ENCODE results near the gene MARCO. TPM values are rescaled to one million over a fixed set of nuclear protein-coding genes. Genes with fewer than 3 reads are reported as not detected.
"Not testable (repeated sequence)": the region's sequence is repeated elsewhere in the genome, so short reads cannot be mapped to it uniquely, and the experiment has no call there.

Gene MARCO
- total and polyA plus RNA-seq, 2 donors: 0.42 to 21.7 TPM

- Histone ChIP-seq H3K36me3 (ENCODE audit: insufficient read depth) (no peaks in the 10 kb centered on the region), H3K4me3 (ENCODE audit: low read depth, low read length) (no peak overlapping the region), H3K4me1 (ENCODE audit: insufficient read depth) (no peaks in the 10 kb centered on the region), H3K27ac (ENCODE audit: low read depth) (no peak overlapping the region)
- no peak for DNase-seq (ENCODE audit: extremely low spot score)
- 27% methylated on average over 2 of the region's 2 CpGs for WGBS
These were observed 47.5 kb downstream of the MARCO start for GRCh38 chr2:118989481-118989880.

GRCh38 chr2:118990757-118991545, 49.0 kb downstream of the MARCO start:
- Histone ChIP-seq H3K4me1 (ENCODE audit: insufficient read depth) (no peaks in the 10 kb centered on the region), H3K27ac (ENCODE audit: low read depth) (no peak overlapping the region), H3K36me3 (ENCODE audit: insufficient read depth) (no peaks in the 10 kb centered on the region), H3K4me3 (ENCODE audit: low read depth, low read length) (no peak overlapping the region)
- DNase-seq (ENCODE audit: extremely low spot score): no peak
- 71% methylated on average over 10 of the region's 10 CpGs for WGBS

GRCh38 chr2:118991554-118991953, 49.6 kb downstream of the MARCO start:
- H3K27ac ChIP-seq (ENCODE audit: low read depth): no peak overlapping the region
- no peaks in the 10 kb centered on the region for H3K4me1 ChIP-seq (ENCODE audit: insufficient read depth)
- H3K4me3 ChIP-seq (ENCODE audit: low read depth, low read length): no peak overlapping the region
- no peaks in the 10 kb centered on the region for H3K36me3 ChIP-seq (ENCODE audit: insufficient read depth)
- WGBS: 85% methylated on average over 1 of the region's 1 CpG
- no peak for DNase-seq (ENCODE audit: extremely low spot score)

- H3K4me3 ChIP-seq (ENCODE audit: low read depth, low read length): no peak overlapping the region
- no peak for DNase-seq (ENCODE audit: extremely low spot score)
- H3K27ac ChIP-seq (ENCODE audit: low read depth): no peak overlapping the region
- WGBS: 83% methylated on average over 13 of the region's 13 CpGs
- H3K36me3 ChIP-seq (ENCODE audit: insufficient read depth): no peaks in the 10 kb centered on the region
- no peaks in the 10 kb centered on the region for H3K4me1 ChIP-seq (ENCODE audit: insufficient read depth)
These were observed 50.9 kb downstream of the MARCO start for GRCh38 chr2:118992740-118993391.

- DNase-seq (ENCODE audit: extremely low spot score): no peak
- no peaks in the 10 kb centered on the region for H3K4me1 ChIP-seq (ENCODE audit: insufficient read depth)
- no peak overlapping the region for H3K4me3 ChIP-seq (ENCODE audit: low read depth, low read length)
- 83% methylated on average over 4 of the region's 4 CpGs for WGBS
- H3K27ac ChIP-seq (ENCODE audit: low read depth): no peak overlapping the region
- H3K36me3 ChIP-seq (ENCODE audit: insufficient read depth): no peaks in the 10 kb centered on the region
These were observed 51.4 kb downstream of the MARCO start for GRCh38 chr2:118993392-118993752.

- Histone ChIP-seq H3K4me3 (ENCODE audit: low read depth, low read length) (no peak overlapping the region), H3K36me3 (ENCODE audit: insufficient read depth) (no peaks in the 10 kb centered on the region), H3K4me1 (ENCODE audit: insufficient read depth) (no peaks in the 10 kb centered on the region), H3K27ac (ENCODE audit: low read depth) (no peak overlapping the region)
- WGBS: 85% methylated on average over 14 of the region's 14 CpGs
- no peak for DNase-seq (ENCODE audit: extremely low spot score)
These were observed 52.2 kb downstream of the MARCO start for GRCh38 chr2:118994172-118994700.

- H3K27ac ChIP-seq (ENCODE audit: low read depth): no peak overlapping the region
- no peak for DNase-seq (ENCODE audit: extremely low spot score)
- no peaks in the 10 kb centered on the region for H3K36me3 ChIP-seq (ENCODE audit: insufficient read depth)
- 76% methylated on average over 2 of the region's 2 CpGs for WGBS
- H3K4me1 ChIP-seq (ENCODE audit: insufficient read depth): no peaks in the 10 kb centered on the region
- no peak overlapping the region for H3K4me3 ChIP-seq (ENCODE audit: low read depth, low read length)
These were observed 52.8 kb downstream of the MARCO start for GRCh38 chr2:118994778-118995177.

- not testable (repeated sequence) for H3K4me3 ChIP-seq (ENCODE audit: low read depth, low read length); H3K4me1 ChIP-seq (ENCODE audit: insufficient read depth); H3K27ac ChIP-seq (ENCODE audit: low read depth); H3K36me3 ChIP-seq (ENCODE audit: insufficient read depth); DNase-seq (ENCODE audit: extremely low spot score)
- 95% methylated on average over 4 of the region's 4 CpGs for WGBS
These were observed 61.9 kb downstream of the MARCO start for GRCh38 chr2:119003856-119004255.

GRCh38 chr2:119004602-119005001, 62.6 kb downstream of the MARCO start:
- 71% methylated on average over 3 of the region's 3 CpGs for WGBS
- no peaks in the 10 kb centered on the region for H3K4me1 ChIP-seq (ENCODE audit: insufficient read depth)
- DNase-seq (ENCODE audit: extremely low spot score): no peak
- H3K4me3 ChIP-seq (ENCODE audit: low read depth, low read length): no peak overlapping the region
- H3K36me3 ChIP-seq (ENCODE audit: insufficient read depth): no peaks in the 10 kb centered on the region
- H3K27ac ChIP-seq (ENCODE audit: low read depth): no peak overlapping the region

- WGBS: 75% methylated on average over 5 of the region's 5 CpGs
- no peak for DNase-seq (ENCODE audit: extremely low spot score)
- no peaks in the 10 kb centered on the region for H3K36me3 ChIP-seq (ENCODE audit: insufficient read depth)
- H3K4me1 ChIP-seq (ENCODE audit: insufficient read depth): no peaks in the 10 kb centered on the region
- H3K4me3 ChIP-seq (ENCODE audit: low read depth, low read length): no peak overlapping the region
- H3K27ac ChIP-seq (ENCODE audit: low read depth): no peak overlapping the region
These were observed 63.1 kb downstream of the MARCO start for GRCh38 chr2:119005051-119005450.

GRCh38 chr2:119005555-119005954, 63.6 kb downstream of the MARCO start:
- 79% methylated on average over 6 of the region's 6 CpGs for whole genome bisulfite sequencing
- Histone ChIP-seq H3K36me3 (ENCODE audit: insufficient read depth) (no peaks in the 10 kb centered on the region), H3K4me3 (ENCODE audit: low read depth, low read length) (no peak overlapping the region), H3K27ac (ENCODE audit: low read depth) (no peak overlapping the region), H3K4me1 (ENCODE audit: insufficient read depth) (no peaks in the 10 kb centered on the region)
- no peak for DNase-seq (ENCODE audit: extremely low spot score)

- whole genome bisulfite sequencing: 78% methylated on average over 7 of the region's 7 CpGs
- no peak overlapping the region for H3K4me3 ChIP-seq (ENCODE audit: low read depth, low read length)
- no peaks in the 10 kb centered on the region for H3K4me1 ChIP-seq (ENCODE audit: insufficient read depth)
- H3K27ac ChIP-seq (ENCODE audit: low read depth): no peak overlapping the region
- no peaks in the 10 kb centered on the region for H3K36me3 ChIP-seq (ENCODE audit: insufficient read depth)
- no peak for DNase-seq (ENCODE audit: extremely low spot score)
These were observed 64.4 kb downstream of the MARCO start for GRCh38 chr2:119006441-119006840.

GRCh38 chr2:119008108-119008507, 66.1 kb downstream of the MARCO start:
- no peak for DNase-seq (ENCODE audit: extremely low spot score)
- H3K36me3 ChIP-seq (ENCODE audit: insufficient read depth): no peaks in the 10 kb centered on the region
- H3K4me3 ChIP-seq (ENCODE audit: low read depth, low read length): no peak overlapping the region
- no peaks in the 10 kb centered on the region for H3K4me1 ChIP-seq (ENCODE audit: insufficient read depth)
- WGBS: 57% methylated on average over 2 of the region's 2 CpGs
- H3K27ac ChIP-seq (ENCODE audit: low read depth): no peak overlapping the region

- WGBS: 64% methylated on average over 3 of the region's 3 CpGs
- Histone ChIP-seq H3K4me3 (ENCODE audit: low read depth, low read length) (no peak overlapping the region), H3K27ac (ENCODE audit: low read depth) (no peak overlapping the region), H3K36me3 (ENCODE audit: insufficient read depth) (no peaks in the 10 kb centered on the region), H3K4me1 (ENCODE audit: insufficient read depth) (no peaks in the 10 kb centered on the region)
- DNase-seq (ENCODE audit: extremely low spot score): no peak
These were observed 67.1 kb downstream of the MARCO start for GRCh38 chr2:119009110-119009509.
